Smooth muscle cell of the pulmonary artery (primary cell): ENCODE data around the gene TRPM5. TPM values are rescaled to one million over a fixed set of nuclear protein-coding genes. Genes with fewer than 3 reads are reported as not detected.

Experiments used
- total RNA-seq: library from RNA; depleted of rRNA; stranded (reverse); fragments of >200 nt; gene quantifications from 2 replicates; pipeline ENCODE4 v1.2.3, GENCODE V29; 2014

TRPM5 gene, protein sequence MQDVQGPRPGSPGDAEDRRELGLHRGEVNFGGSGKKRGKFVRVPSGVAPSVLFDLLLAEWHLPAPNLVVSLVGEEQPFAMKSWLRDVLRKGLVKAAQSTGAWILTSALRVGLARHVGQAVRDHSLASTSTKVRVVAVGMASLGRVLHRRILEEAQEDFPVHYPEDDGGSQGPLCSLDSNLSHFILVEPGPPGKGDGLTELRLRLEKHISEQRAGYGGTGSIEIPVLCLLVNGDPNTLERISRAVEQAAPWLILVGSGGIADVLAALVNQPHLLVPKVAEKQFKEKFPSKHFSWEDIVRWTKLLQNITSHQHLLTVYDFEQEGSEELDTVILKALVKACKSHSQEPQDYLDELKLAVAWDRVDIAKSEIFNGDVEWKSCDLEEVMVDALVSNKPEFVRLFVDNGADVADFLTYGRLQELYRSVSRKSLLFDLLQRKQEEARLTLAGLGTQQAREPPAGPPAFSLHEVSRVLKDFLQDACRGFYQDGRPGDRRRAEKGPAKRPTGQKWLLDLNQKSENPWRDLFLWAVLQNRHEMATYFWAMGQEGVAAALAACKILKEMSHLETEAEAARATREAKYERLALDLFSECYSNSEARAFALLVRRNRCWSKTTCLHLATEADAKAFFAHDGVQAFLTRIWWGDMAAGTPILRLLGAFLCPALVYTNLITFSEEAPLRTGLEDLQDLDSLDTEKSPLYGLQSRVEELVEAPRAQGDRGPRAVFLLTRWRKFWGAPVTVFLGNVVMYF (N-terminal part only)
- not detected in 2 replicates for total RNA-seq

DNA sequence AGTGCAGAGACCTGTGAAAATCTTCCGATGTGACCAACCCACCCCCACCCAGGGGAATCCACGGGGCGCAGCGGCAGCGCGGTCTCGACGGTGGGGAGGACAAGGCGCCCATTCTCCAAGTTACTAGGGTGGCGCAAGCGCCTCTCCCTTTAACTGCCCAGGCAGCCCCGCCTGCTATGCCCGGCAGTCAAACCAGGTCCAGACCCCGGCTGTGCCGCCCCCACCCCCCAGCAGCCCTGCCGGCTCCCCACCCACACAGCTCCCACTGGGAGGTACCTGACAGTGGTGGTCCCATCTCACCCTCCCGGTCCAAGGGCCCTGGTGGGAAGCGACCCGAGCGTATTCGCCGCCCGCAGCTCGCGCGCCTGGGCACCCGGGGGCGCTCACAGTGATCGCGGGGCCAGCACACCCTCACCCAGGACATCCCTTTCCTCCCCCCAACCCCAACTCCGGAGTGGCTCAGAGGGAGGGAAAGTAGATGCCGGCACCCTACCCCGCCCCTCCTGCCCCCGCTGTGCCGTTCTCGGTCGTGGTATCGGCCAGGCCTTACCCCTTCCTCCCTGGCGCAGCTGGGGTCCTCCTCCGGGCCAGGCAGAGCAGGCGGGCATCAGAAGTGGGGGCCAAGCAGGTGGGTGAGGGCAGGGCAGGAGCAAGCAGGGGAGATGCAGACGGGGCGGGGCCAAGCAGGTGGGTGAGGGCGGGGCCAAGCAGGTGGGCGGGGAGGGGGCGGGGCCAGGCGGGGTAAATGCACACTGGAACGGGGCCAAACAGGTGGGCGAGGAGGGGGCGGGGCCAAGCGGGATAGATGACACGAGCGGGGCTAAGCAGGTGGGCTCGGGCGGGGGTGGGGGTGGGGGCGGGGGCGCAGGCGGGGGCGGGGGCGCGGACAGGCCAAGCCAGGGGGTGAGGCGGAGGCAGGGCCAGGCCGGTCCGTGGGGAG lies at the start of gene TRPM5:
TRPM5 (minus strand) TSS at position 634 of the 940 bp plus-strand sequence. CDS start 21,478 bp downstream, outside the sequence.

DNA sequence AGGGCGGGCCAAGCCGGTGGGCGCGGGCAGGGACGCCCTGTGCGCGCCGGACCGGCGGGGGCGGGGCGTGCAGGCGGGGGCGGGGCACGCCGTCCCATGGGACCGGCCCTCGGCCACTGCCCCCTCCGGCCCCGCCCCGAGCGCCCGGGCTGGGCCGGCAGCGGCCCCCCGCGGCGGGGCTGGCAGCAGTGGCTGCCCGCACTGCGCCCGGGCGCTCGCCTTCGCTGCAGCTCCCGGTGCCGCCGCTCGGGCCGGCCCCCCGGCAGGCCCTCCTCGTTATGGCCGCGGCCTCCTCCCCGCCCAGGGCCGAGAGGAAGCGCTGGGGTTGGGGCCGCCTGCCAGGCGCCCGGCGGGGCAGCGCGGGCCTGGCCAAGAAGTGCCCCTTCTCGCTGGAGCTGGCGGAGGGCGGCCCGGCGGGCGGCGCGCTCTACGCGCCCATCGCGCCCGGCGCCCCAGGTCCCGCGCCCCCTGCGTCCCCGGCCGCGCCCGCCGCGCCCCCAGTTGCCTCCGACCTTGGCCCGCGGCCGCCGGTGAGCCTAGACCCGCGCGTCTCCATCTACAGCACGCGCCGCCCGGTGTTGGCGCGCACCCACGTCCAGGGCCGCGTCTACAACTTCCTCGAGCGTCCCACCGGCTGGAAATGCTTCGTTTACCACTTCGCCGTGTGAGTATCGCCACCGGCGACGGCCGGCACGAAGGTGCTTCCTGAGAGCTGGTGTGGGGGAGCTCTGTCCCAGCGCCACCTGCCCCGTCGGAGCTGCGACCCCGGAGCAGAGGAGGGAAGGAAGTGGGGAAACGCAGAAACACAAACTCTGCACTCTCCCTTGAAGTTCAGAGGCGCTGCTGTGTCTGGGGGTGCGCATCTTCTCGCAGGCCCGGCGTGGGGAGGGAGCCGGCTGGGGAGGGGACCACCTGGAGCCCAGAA lies 769 bp upstream of the TRPM5 start, which contains the start of gene KCNQ1:
KCNQ1 (plus strand) TSS at position 188 of the 925 bp plus-strand sequence; CDS start at position 279, 91 bp downstream.

DNA sequence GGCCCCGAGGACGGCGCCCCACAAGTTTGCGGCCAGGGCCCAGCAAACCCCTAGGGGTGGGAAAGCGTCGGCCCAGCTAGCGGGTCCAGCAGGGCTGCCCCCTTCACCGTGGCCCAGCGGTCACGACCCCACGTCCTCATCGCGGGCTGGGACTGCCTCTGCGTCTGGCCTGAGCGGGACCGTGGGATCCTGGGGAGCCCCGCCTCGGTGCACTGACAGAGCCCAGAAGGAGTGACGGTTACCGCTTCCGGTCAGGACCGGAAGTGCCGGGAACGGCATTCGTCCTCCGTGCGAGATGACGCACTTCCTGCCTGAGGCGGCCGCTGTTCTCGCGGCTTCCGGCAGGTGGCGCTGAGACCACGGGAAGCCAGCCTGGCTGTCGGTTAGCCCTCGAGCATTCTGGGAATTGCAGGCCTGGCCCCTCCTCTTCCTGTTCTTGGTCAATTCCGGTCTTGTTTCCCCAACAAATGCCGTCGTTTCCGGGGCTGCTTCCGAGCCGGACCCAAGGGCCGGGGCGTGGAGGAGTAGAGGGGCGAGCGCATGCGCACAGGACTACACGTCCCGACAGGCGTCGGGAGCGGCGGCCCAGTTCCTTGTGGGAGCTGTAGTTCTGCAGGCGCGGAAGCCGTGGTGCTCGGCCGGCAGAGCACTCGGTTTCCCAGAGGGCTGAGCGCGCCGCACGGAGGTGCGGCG lies 44.1 kb downstream of the TRPM5 start, which contains the start of gene TSSC4:
TSSC4 (plus strand) TSS at position 682 of the 693 bp plus-strand sequence. CDS start 1,884 bp downstream, outside the sequence.

Other genes with a start within 250 kb of the TRPM5 start
- not detected in 2 replicates for gene ASCL2, start 173.9 kb downstream of the TRPM5 start, total RNA-seq
- 0.07 and 0.20 TPM in 2 replicates for gene C11orf21, start 142.6 kb downstream of the TRPM5 start, total RNA-seq
- gene TSPAN32, start 142.5 kb downstream of the TRPM5 start, total RNA-seq: 0.46 TPM in 1 of 2 replicates, not detected in the other
- 624 and 818 TPM in 2 replicates for gene CD81, start 67.2 kb downstream of the TRPM5 start, total RNA-seq
- 38.7 and 49.4 TPM in 2 replicates for gene TSSC4, start 43.8 kb downstream of the TRPM5 start, total RNA-seq
- not detected in 2 replicates for gene KCNQ1, start 494 bp upstream of the TRPM5 start, total RNA-seq